Upper lobe of left lung (tissue), 6 donors: ENCODE data around the gene PDSS1. TPM values are rescaled to one million over a fixed set of nuclear protein-coding genes. Genes with fewer than 3 reads are reported as not detected.

ENCODE experiments used
- ATAC-seq, 2 donors: fragments of 200-7000 bp; cut with Tn5 transposase; one replicate each; pipeline ENCODE4 v1.9.1; 2022; ENCODE audit warnings: mild to moderate bottlenecking in 2 of 2, moderate library complexity in 2 of 2; ENCODE audit not compliant: low FRiP score in 2 of 2
- DNase-seq, 2 donors: peaks; one replicate each; pipeline ENCODE4 v3.0.0-alpha.2; 2019 to 2020
- H3K27ac ChIP-seq, 4 donors: fragments of 200-600 bp; sonication (generic); one replicate each; pipeline ENCODE4 v1.5.1; 2016 to 2019
- H3K27me3 ChIP-seq, 4 donors: fragments of 200-600 bp; sonication (generic); one replicate each; pipeline ENCODE4 v1.5.1; 2017 to 2019
- H3K36me3 ChIP-seq, 4 donors: fragments of 200-600 bp; sonication (generic); one replicate each; pipeline ENCODE4 v1.5.1; 2016 to 2019
- H3K4me1 ChIP-seq, 4 donors: fragments of 200-600 bp; sonication (generic); one replicate each; pipeline ENCODE4 v1.5.1; 2018 to 2019
- H3K4me3 ChIP-seq, 4 donors: fragments of 200-600 bp; sonication (generic); one replicate each; pipeline ENCODE4 v1.5.1; 2017 to 2019; ENCODE audit warnings: mild to moderate bottlenecking in 2 of 4, moderate library complexity in 1 of 4
- H3K9me3 ChIP-seq, 4 donors: fragments of 200-600 bp; sonication (generic); one replicate each; pipeline ENCODE4 v1.5.1; 2018 to 2019
- EP300 ChIP-seq, 4 donors: sonication (generic); formaldehyde crosslinking; IDR thresholded peaks; one replicate each; pipeline ENCODE4 v1.5.1; 2017; ENCODE audit warnings: antibody characterized with exemption in 4 of 4, control low read depth in 2 of 4
- POLR2A ChIP-seq, 4 donors: fragments of 450-650 bp; IDR thresholded peaks; one replicate each; pipeline ENCODE4 v1.5.1; 2016 to 2017; ENCODE audit warnings: antibody characterized with exemption in 4 of 4, mild to moderate bottlenecking in 2 of 4
- POLR2AphosphoS5 ChIP-seq, 2 donors: sonication (generic); formaldehyde crosslinking; IDR thresholded peaks; one replicate each; pipeline ENCODE4 v1.5.1; 2017; ENCODE audit warnings: antibody characterized with exemption in 2 of 2
- WGBS, 2 donors: methylation state at CpG; one replicate each; pipeline ENCODE4 v1.1.5; 2017 to 2018; 5-methylcytosine and 5-hydroxymethylcytosine counted together
- total RNA-seq, 6 donors: library from RNA; depleted of rRNA in 4 of 6; stranded (reverse); fragments of >200 nt in 4 of 6; gene quantifications; one replicate each; pipeline versions ENCODE4 v1.1.0 to v1.2.1, GENCODE V29; 2016 to 2021
- TF ChIP-seq, protein P1 (sequence below), 6 experiments: fragments of 450-650 bp in 4 of 6; fragments of 200-600 bp in 2 of 6; sonication (generic) in 2 of 6; IDR thresholded peaks; one replicate each; pipeline ENCODE4 v1.5.1; 2016 to 2019; ENCODE audit warnings: antibody characterized with exemption in 6 of 6
- donor health status: DM: no; HTN: no; CAD: no; lungs with moderate emphysema.
- donor health status: DM: no; HTN: yes; CAD: no; lungs with severe emphysema.

Gene PDSS1
- total RNA-seq, 6 donors from 2014 or later: 2.3 to 9.4 (median 5.6) TPM

DNA sequence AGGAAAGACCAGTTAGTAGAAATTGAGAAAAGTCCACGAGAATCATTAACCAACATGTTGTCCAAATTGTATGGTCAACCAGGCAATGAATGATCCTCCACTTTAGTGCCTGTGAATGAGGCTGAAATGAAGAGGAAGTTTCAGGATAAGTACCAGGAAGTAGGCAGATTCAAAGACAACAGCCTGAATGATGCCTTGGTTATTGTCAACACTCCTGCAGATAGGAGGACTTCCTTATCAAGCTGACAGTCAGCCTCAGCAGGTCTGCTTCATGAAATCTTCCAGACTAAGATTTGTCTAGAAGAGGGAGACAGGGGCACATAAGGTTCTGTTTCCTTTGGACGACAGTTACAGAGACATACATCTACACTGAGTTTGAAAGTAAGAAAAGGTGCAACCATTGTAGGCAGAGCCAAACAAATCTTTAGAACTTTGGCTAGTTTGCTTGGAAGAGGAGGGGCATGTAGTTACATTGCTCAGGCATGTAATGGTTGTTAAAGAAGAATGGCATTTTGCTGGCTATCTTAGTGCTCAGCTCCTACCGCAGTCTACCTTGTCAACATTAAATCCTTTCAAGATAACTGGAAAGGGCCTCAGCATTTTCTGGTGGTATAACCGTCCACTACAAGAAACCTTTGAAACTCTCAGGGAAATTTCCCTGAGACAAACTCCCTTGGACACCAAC is 81.8 kb downstream of the PDSS1 start:
- ATAC-seq (no peak), DNase-seq (no peak)
- Histone ChIP-seq H3K4me3 (no peak overlapping the region), H3K36me3 (no peaks in the 10 kb centered on the region), H3K9me3 (no peaks in the 10 kb centered on the region), H3K27ac (no peak overlapping the region), H3K4me1 (peaks cover 16 to 36% (median 18%) of the 10 kb centered on the region in 4 donors), H3K27me3 (no peaks in the 10 kb centered on the region)
- TF ChIP-seq POLR2A (IDR thresholded peaks at IDR 0.05): no peak
- WGBS, 2 donors: 80 to 88% methylated on average over 4 of the region's 4 CpGs

DNA sequence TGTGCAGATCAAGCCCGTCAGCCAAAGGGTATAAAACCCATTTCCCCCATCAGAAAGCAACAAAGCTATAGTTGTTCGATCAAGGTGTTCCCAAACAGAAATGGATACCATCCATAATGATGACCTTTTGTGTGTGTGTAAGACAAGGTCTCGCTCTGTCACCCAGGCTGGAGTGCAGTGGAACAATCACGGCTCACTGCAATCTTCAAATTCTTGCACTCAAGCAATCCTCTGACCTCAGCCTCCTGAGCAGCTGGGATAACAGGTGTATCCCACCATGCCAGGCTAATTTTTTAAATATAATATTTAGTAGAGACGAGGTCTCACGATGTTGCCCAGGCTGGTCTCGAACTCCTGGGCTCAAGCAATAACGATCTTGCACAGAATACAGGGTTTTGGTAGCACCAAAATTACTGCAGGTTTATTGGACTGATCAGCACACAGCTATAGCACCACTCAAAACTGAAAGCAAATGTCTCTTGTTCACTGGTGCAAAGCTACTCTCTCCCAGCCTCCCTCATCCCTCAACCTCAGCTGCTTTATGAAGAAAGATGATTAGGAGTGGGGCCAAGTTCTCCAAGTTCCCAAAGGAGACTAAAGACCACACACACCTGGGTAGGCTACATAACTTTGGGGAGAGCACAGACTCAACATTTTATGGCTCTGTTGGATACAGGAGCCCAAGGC is 82.7 kb downstream of the PDSS1 start:
- no peak for TF ChIP-seq EP300 (IDR thresholded peaks at IDR 0.05)
- TF ChIP-seq POLR2AphosphoS5 (IDR thresholded peaks at IDR 0.05): no peak
- no peak for TF ChIP-seq POLR2A (IDR thresholded peaks at IDR 0.05)
- TF ChIP-seq, protein P1, sequence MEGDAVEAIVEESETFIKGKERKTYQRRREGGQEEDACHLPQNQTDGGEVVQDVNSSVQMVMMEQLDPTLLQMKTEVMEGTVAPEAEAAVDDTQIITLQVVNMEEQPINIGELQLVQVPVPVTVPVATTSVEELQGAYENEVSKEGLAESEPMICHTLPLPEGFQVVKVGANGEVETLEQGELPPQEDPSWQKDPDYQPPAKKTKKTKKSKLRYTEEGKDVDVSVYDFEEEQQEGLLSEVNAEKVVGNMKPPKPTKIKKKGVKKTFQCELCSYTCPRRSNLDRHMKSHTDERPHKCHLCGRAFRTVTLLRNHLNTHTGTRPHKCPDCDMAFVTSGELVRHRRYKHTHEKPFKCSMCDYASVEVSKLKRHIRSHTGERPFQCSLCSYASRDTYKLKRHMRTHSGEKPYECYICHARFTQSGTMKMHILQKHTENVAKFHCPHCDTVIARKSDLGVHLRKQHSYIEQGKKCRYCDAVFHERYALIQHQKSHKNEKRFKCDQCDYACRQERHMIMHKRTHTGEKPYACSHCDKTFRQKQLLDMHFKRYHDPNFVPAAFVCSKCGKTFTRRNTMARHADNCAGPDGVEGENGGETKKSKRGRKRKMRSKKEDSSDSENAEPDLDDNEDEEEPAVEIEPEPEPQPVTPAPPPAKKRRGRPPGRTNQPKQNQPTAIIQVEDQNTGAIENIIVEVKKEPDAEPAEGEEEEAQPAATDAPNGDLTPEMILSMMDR (IDR thresholded peaks at IDR 0.05): no peak
- Histone ChIP-seq H3K4me3 (no peak overlapping the region), H3K27me3 (no peaks in the 10 kb centered on the region), H3K27ac (no peak overlapping the region), H3K36me3 (no peaks in the 10 kb centered on the region), H3K9me3 (no peaks in the 10 kb centered on the region), H3K4me1 (peaks cover 16 to 36% (median 20%) of the 10 kb centered on the region in 4 donors)
- no peak for DNase-seq
- ATAC-seq: no peak
- 93 to 98% methylated on average over 8 of the region's 8 CpGs for WGBS, 2 donors

DNA sequence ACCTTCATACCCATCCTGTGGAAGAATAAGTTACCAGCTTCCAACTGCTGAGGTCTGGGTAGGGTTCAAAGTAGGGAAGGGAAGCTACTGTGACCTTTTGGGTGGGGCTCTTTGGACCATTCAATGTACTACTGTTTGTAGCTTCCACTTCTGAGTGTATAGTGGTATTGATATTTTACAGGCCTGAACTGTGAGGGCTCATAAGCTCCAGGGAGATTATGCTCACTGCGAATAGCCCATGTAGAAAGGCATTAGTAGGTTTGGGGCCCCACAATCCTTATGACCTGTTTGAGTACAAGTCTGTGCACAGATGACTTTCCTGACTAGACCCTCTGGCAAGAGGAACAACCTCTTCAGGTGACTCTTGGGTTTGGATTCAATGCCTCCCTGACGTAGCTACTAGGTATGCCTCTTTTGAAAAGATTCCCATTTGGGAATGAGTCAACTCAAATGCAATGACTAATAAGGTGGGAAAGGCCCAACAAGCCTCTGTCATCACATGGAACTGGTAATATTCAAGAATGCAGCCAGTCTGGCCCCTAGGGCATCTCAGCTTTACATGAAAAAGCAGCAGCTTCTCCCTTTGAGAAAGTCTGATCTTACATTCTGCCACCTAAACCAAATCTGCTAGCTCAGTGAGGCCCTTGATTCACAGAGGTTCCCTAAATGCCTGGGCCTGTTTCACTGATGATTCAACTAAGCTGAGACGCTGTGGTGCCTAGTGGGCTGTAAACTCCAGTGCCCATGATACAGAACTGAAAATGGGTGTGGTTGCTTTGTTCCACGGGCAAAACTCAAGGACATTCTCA is 83.5 kb downstream of the PDSS1 start:
- Histone ChIP-seq H3K4me3 (no peak overlapping the region), H3K27me3 (no peaks in the 10 kb centered on the region), H3K36me3 (no peaks in the 10 kb centered on the region), H3K4me1 (peaks cover 16 to 36% (median 20%) of the 10 kb centered on the region in 4 donors), H3K9me3 (no peaks in the 10 kb centered on the region), H3K27ac (no peak overlapping the region)
- DNase-seq (no peak), ATAC-seq (peak in 1 of 2 donors; percentile 76)
- 61 to 73% methylated on average over 4 of the region's 4 CpGs for WGBS, 2 donors
- TF ChIP-seq EP300 (IDR thresholded peaks at IDR 0.05): no peak
- TF ChIP-seq, protein P1 (IDR thresholded peaks at IDR 0.05): no peak
- no peak for TF ChIP-seq POLR2AphosphoS5 (IDR thresholded peaks at IDR 0.05)
- TF ChIP-seq POLR2A (IDR thresholded peaks at IDR 0.05): no peak

DNA sequence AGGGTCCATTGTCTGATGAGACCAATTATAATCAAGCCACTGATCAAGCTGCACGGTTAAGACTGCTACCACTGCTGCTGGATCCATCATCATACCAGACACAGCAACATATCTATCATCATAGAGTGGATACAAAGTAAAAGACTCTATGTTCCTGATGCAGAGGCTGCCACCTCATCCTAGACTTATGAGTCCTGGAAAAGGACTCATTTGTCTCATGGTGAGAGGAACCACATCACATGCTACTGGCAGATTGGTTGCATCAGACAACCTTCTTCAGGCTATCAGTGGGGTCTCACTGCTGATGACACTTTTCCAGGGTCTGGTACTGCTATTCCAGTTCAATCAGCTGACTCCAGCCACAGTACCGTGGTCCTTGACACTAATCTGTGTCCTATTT is 84.3 kb downstream of the PDSS1 start:
- no peak overlapping the region for H3K27ac ChIP-seq
- no peak overlapping the region for H3K4me3 ChIP-seq

More for the DNA sequence above, 84.3 kb downstream of the PDSS1 start:
- Histone ChIP-seq H3K36me3 (no peaks in the 10 kb centered on the region), H3K9me3 (no peaks in the 10 kb centered on the region), H3K27me3 (no peaks in the 10 kb centered on the region), H3K4me1 (peaks cover 16 to 36% (median 20%) of the 10 kb centered on the region in 4 donors)
- WGBS, 2 donors: 90 to 97% methylated on average over 2 of the region's 2 CpGs
- DNase-seq: no peak
- ATAC-seq: no peak
- TF ChIP-seq POLR2A (IDR thresholded peaks at IDR 0.05): no peak
- no peak for TF ChIP-seq POLR2AphosphoS5 (IDR thresholded peaks at IDR 0.05)
- TF ChIP-seq EP300 (IDR thresholded peaks at IDR 0.05): no peak
- TF ChIP-seq, protein P1 (IDR thresholded peaks at IDR 0.05): no peak
